GM19035 (cell line): ENCODE data around the gene ANKRD55.
"Not testable (repeated sequence)": the region's sequence is repeated elsewhere in the genome, so short reads cannot be mapped to it uniquely, and the experiment has no call there.

Source experiments
- ATAC-seq: cut with Tn5 transposase; IDR thresholded peaks from one replicate; pipeline ENCODE4 v1.9.1; 2021; ENCODE audit not compliant: unreplicated experiment

ANKRD55 gene

GRCh38 chr5:56083286-56083854, 149.8 kb downstream of the ANKRD55 start:
- no peak for ATAC-seq

- ATAC-seq = peak; percentile 38
These were observed 152.0 kb downstream of the ANKRD55 start for GRCh38 chr5:56081053-56081642.

- ATAC-seq = peak; percentile 69
These were observed 152.6 kb downstream of the ANKRD55 start for GRCh38 chr5:56080375-56081052.

- ATAC-seq = not testable (repeated sequence)
These were observed 154.0 kb downstream of the ANKRD55 start for GRCh38 chr5:56079157-56079500.

GRCh38 chr5:56078278-56079156, 154.6 kb downstream of the ANKRD55 start:
- ATAC-seq = no peak

- no peak for ATAC-seq
These were observed 155.3 kb downstream of the ANKRD55 start for GRCh38 chr5:56077796-56078233.

GRCh38 chr5:56076486-56076885, 156.6 kb downstream of the ANKRD55 start:
- no peak for ATAC-seq

GRCh38 chr5:56075361-56075760, 157.8 kb downstream of the ANKRD55 start:
- ATAC-seq = no peak

GRCh38 chr5:56072863-56073766, 160.0 kb downstream of the ANKRD55 start:
- ATAC-seq = no peak

- no peak for ATAC-seq
These were observed 161.7 kb downstream of the ANKRD55 start for GRCh38 chr5:56071470-56071869.

- no peak for ATAC-seq
These were observed 162.2 kb downstream of the ANKRD55 start for GRCh38 chr5:56070851-56071465.

- ATAC-seq = no peak
These were observed 163.4 kb downstream of the ANKRD55 start for GRCh38 chr5:56069652-56070226.

GRCh38 chr5:56066931-56067450, 166.1 kb downstream of the ANKRD55 start:
- no peak for ATAC-seq

- no peak for ATAC-seq
These were observed 168.1 kb downstream of the ANKRD55 start for GRCh38 chr5:56064984-56065383.

- no peak for ATAC-seq
These were observed 172.6 kb downstream of the ANKRD55 start for GRCh38 chr5:56060276-56061110.

GRCh38 chr5:56059854-56060253, 173.3 kb downstream of the ANKRD55 start:
- no peak for ATAC-seq

- ATAC-seq = peak; percentile 72
These were observed 176.3 kb downstream of the ANKRD55 start for GRCh38 chr5:56056875-56057274.

GRCh38 chr5:56055859-56056258, 177.3 kb downstream of the ANKRD55 start:
- no peak for ATAC-seq

GRCh38 chr5:56055287-56055686, 177.8 kb downstream of the ANKRD55 start:
- ATAC-seq = no peak
